DMS153 treated with DMSO at 0.1 percent for 48 hours (cell line): ENCODE data around the gene SMOC2.

Source experiments
- DNase-seq: peaks from one replicate; lab custom pipeline; 2025; ENCODE audit not compliant: unreplicated experiment; lab: John Stamatoyannopoulos, UW

SMOC2 gene

GRCh38 chr6:168440520-168441433, at the start of gene SMOC2:
SMOC2 (plus strand) TSS chr6:168441184; CDS start chr6:168441371, 187 bp downstream.
- DNase-seq = peak; percentile 12

GRCh38 chr6:168393126-168393870, 47.7 kb upstream of the SMOC2 start:
- no peak for DNase-seq

- DNase-seq = no peak
These were observed 46.4 kb upstream of the SMOC2 start for GRCh38 chr6:168394606-168395005.

GRCh38 chr6:168395983-168396382, 45.0 kb upstream of the SMOC2 start:
- no peak for DNase-seq

GRCh38 chr6:168396561-168396960, 44.4 kb upstream of the SMOC2 start:
- DNase-seq = no peak

- DNase-seq = no peak
These were observed 44.0 kb upstream of the SMOC2 start for GRCh38 chr6:168397012-168397411.

- DNase-seq = no peak
These were observed 40.9 kb upstream of the SMOC2 start for GRCh38 chr6:168400037-168400436.

GRCh38 chr6:168403370-168404005, 37.5 kb upstream of the SMOC2 start:
- DNase-seq = no peak

- DNase-seq = no peak
These were observed 36.4 kb upstream of the SMOC2 start for GRCh38 chr6:168404560-168404959.

- DNase-seq = no peak
These were observed 33.1 kb upstream of the SMOC2 start for GRCh38 chr6:168407842-168408241.

GRCh38 chr6:168408504-168409136, 32.4 kb upstream of the SMOC2 start:
- DNase-seq = no peak

GRCh38 chr6:168410035-168410434, 30.9 kb upstream of the SMOC2 start:
- DNase-seq = no peak

- no peak for DNase-seq
These were observed 30.4 kb upstream of the SMOC2 start for GRCh38 chr6:168410554-168411011.

GRCh38 chr6:168411130-168411529, 29.9 kb upstream of the SMOC2 start:
- no peak for DNase-seq

GRCh38 chr6:168411793-168412192, 29.2 kb upstream of the SMOC2 start:
- no peak for DNase-seq

GRCh38 chr6:168412456-168412855, 28.5 kb upstream of the SMOC2 start:
- DNase-seq = no peak

- no peak for DNase-seq
These were observed 27.8 kb upstream of the SMOC2 start for GRCh38 chr6:168413018-168413720.

GRCh38 chr6:168413856-168414255, 27.1 kb upstream of the SMOC2 start:
- DNase-seq = no peak

GRCh38 chr6:168414336-168415097, 26.5 kb upstream of the SMOC2 start:
- DNase-seq = no peak
